BE2C (cell line): ENCODE data around the gene PWWP2A.
"Not testable (repeated sequence)": the region's sequence is repeated elsewhere in the genome, so short reads cannot be mapped to it uniquely, and the experiment has no call there.

ENCODE experiments used
- DNase-seq: peaks from one replicate; pipeline ENCODE4 v3.0.0-alpha.2; 2020
- H3K27me3 ChIP-seq: fragments of 250-450 bp; sonication (Bioruptor Pico); 2 replicates; pipeline ENCODE4 v1.5.1; 2020; ENCODE audit warnings: mild to moderate bottlenecking
- H3K36me3 ChIP-seq: fragments of 250-450 bp; sonication (Bioruptor Pico); 2 replicates; pipeline ENCODE4 v1.5.1; 2020; ENCODE audit warnings: mild to moderate bottlenecking
- H3K4me1 ChIP-seq: fragments of 250-450 bp; sonication (Bioruptor Pico); 2 replicates; pipeline ENCODE4 v1.5.1; 2020
- H3K4me3 ChIP-seq: 2 replicates; pipeline ENCODE4 v1.5.1; 2011; ENCODE audit warnings: low read depth, low read length
- H3K9me3 ChIP-seq: fragments of 250-450 bp; sonication (Bioruptor Pico); 2 replicates; pipeline ENCODE4 v1.5.1; 2020
- CTCF ChIP-seq: IDR thresholded peaks from 2 replicates; pipeline ENCODE4 v1.5.1; 2012; ENCODE audit warnings: mild to moderate bottlenecking, low read depth, low read length

The PWWP2A gene

GRCh38 chr5:160071516-160071915 is 47.7 kb downstream of the PWWP2A start:
- Histone ChIP-seq H3K27me3 (no peaks in the 10 kb centered on the region), H3K4me1 (peaks cover 8% of the 10 kb centered on the region), H3K9me3 (no peaks in the 10 kb centered on the region), H3K36me3 (peaks cover 2% of the 10 kb centered on the region; the same call in 1 of the 2 replicates), H3K4me3 (no peak overlapping the region)
- DNase-seq = peak; percentile 50
- TF ChIP-seq CTCF = no peak

- H3K4me3 ChIP-seq, H3K36me3 ChIP-seq, H3K27me3 ChIP-seq, H3K9me3 ChIP-seq, DNase-seq, H3K4me1 ChIP-seq: not testable (repeated sequence)
Measured at GRCh38 chr5:160069120-160069519, 50.1 kb downstream of the PWWP2A start.

- Histone ChIP-seq H3K4me1 (no peaks in the 10 kb centered on the region), H3K27me3 (no peaks in the 10 kb centered on the region), H3K36me3 (peaks cover 15% of the 10 kb centered on the region), H3K9me3 (no peaks in the 10 kb centered on the region), H3K4me3 (no peak overlapping the region)
- no peak for DNase-seq
- TF ChIP-seq CTCF = no peak
Measured at GRCh38 chr5:160064995-160065614, 54.1 kb downstream of the PWWP2A start.

- DNase-seq = peak; percentile 35
- no peaks in the 10 kb centered on the region for H3K27me3 ChIP-seq
- H3K36me3 ChIP-seq = peaks cover 18% of the 10 kb centered on the region
Measured at GRCh38 chr5:160064417-160064810, 54.8 kb downstream of the PWWP2A start.

GRCh38 chr5:160061770-160062169 is 57.5 kb downstream of the PWWP2A start:
- no peak for DNase-seq
- H3K4me3 ChIP-seq = no peak overlapping the region
- no peaks in the 10 kb centered on the region for H3K27me3 ChIP-seq
- no peaks in the 10 kb centered on the region for H3K4me1 ChIP-seq
- H3K36me3 ChIP-seq = peaks cover 18% of the 10 kb centered on the region
- no peak for TF ChIP-seq CTCF
- H3K9me3 ChIP-seq = no peaks in the 10 kb centered on the region

More at GRCh38 chr5:160064417-160064810, 54.8 kb downstream of the PWWP2A start:
- Histone ChIP-seq H3K4me3 (no peak overlapping the region), H3K9me3 (no peaks in the 10 kb centered on the region), H3K4me1 (no peaks in the 10 kb centered on the region)
- TF ChIP-seq CTCF = no peak

GRCh38 chr5:160060001-160060400 is 59.2 kb downstream of the PWWP2A start:
- Histone ChIP-seq H3K27me3 (no peaks in the 10 kb centered on the region), H3K4me3 (no peak overlapping the region), H3K36me3 (peaks cover 18% of the 10 kb centered on the region), H3K4me1 (no peaks in the 10 kb centered on the region), H3K9me3 (no peaks in the 10 kb centered on the region)
- DNase-seq = no peak
- TF ChIP-seq CTCF = no peak
